ENCODE measurements around the gene WSCD1.

The WSCD1 gene

DNA sequence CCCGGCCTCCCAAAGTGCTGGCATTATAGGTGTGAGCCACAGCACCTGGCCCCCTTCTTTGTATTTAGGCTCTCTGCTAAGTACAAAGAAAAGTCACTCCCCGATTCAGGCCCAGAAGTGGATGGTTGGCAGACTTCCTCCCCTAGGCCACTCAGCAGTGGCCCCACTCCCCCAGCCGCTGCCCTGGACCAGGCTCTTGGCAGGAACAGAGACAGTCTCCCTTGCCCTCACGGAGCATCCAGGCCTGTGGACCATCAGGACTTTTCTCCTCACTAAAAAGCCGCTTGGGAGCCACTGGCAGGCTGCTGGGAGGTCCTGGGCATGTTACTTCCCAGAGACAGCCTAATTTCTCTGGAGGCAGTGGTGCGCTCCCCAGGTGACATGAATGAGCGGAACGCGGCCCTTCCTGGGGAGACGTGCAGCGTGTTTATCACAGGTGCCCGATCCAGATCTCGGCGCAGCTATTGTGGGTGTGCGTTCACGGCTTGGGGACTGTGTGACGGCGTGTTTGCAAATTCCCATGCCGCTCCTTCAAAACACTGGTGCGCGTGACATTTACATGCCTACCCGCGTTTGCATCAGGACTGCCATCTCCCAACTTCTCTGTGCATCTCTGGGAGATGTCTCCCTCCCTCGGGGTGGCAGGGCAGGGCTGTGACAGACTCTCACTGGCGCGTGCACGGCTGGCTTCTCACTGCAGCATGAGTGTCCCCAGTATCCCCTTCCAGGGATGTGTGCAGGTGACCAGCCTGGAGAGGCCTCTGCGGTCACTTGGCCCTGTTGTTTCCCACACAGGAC, 16.6 kb downstream of the WSCD1 start:
- Mint-ChIP-seq H3K36me3 (no peaks in the 10 kb centered on the region), H3K9me3 (ENCODE audit: low read depth) (no peaks in the 10 kb centered on the region), H3K27me3 (no peaks in the 10 kb centered on the region), H3K4me3 (no peak overlapping the region), H3K27ac (no peak overlapping the region), H3K4me1 (ENCODE audit: low read depth) (no peaks in the 10 kb centered on the region)

- Mint-ChIP-seq H3K4me3 (no peak overlapping the region), H3K27me3 (no peaks in the 10 kb centered on the region), H3K9me3 (ENCODE audit: low read depth) (no peaks in the 10 kb centered on the region), H3K27ac (no peak overlapping the region), H3K4me1 (ENCODE audit: low read depth) (no peaks in the 10 kb centered on the region), H3K36me3 (no peaks in the 10 kb centered on the region)
These were observed 18.0 kb downstream of the WSCD1 start for GRCh38 chr17:6088141-6088540.

- no peak overlapping the region for H3K27ac Mint-ChIP-seq
- H3K27me3 Mint-ChIP-seq = no peaks in the 10 kb centered on the region
- H3K9me3 Mint-ChIP-seq (ENCODE audit: low read depth) = no peaks in the 10 kb centered on the region
- H3K36me3 Mint-ChIP-seq = no peaks in the 10 kb centered on the region
- no peaks in the 10 kb centered on the region for H3K4me1 Mint-ChIP-seq (ENCODE audit: low read depth)
- no peak overlapping the region for H3K4me3 Mint-ChIP-seq
These were observed 20.1 kb downstream of the WSCD1 start for GRCh38 chr17:6090253-6090652.

DNA sequence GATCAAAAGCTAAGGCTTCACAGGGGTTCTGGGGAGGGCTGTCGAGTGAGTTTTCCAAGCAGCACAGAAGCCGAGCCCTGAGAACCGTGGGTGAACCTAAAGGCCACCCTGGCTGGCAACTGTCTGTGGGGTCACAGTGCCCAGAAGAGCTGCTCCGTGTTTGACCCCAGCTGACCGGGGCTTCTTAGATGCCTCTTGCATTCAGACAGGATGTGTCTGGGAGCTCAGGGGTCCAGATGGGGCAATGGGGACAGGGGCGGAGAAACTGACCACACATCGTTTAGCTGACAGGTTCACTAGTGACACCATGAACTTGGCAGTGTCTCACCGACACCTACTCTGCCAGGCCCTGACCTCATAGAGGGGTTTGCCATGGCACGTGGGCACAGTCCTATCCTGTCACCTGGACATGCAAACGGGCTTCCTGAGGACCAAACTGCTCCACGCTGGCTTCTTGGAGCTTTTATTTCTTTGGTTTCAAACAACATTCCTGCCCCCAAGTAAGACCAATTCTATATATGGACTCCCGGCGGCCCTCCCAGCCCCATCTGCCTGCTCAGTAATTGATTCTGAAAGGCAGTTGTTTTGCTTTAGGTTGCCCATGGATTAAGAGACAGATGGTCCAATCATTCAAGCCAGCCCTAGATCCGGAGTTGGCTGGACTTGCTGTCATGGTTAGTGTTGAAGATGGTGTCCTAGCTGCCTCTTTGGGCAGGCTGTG, 22.2 kb downstream of the WSCD1 start:
- H3K27me3 Mint-ChIP-seq = no peaks in the 10 kb centered on the region
- no peaks in the 10 kb centered on the region for H3K4me1 Mint-ChIP-seq (ENCODE audit: low read depth)
- H3K4me3 Mint-ChIP-seq = no peak overlapping the region
- H3K36me3 Mint-ChIP-seq = no peaks in the 10 kb centered on the region
- H3K27ac Mint-ChIP-seq = no peak overlapping the region
- H3K9me3 Mint-ChIP-seq (ENCODE audit: low read depth) = no peaks in the 10 kb centered on the region

DNA sequence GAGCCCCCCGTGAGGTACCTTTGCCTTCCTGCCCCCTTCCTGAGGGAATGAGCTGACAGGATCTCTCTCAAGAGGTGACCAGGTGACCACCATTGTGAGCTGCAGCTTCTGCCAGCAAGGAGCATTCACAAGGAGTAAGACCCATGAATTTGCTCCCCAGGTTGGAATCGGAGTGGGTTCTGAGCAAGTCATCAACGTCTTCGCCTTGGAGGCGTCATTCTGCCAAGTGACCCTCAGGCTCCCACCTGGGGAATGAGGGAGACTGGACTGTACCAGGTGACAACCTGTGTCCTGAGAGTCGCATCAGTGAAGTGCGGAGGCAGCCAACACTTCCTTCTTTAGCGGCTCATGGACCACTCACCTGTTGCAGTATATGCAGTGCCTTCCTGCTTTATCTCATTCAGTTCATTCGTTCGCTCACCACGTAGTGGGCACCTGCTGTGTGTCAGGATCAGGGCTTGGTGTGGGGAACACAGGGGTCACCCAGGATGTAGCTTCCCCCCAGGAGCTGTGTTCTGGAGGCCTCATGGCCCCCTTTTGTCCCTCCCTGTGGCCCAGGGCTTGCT, 22.8 kb downstream of the WSCD1 start:
- Mint-ChIP-seq H3K27ac (no peak overlapping the region), H3K9me3 (ENCODE audit: low read depth) (no peaks in the 10 kb centered on the region), H3K27me3 (no peaks in the 10 kb centered on the region), H3K4me3 (no peak overlapping the region), H3K36me3 (no peaks in the 10 kb centered on the region), H3K4me1 (ENCODE audit: low read depth) (no peaks in the 10 kb centered on the region)

GRCh38 chr17:6094453-6094852, 24.3 kb downstream of the WSCD1 start:
- no peak overlapping the region for H3K27ac Mint-ChIP-seq
- no peaks in the 10 kb centered on the region for H3K9me3 Mint-ChIP-seq (ENCODE audit: low read depth)
- H3K4me1 Mint-ChIP-seq (ENCODE audit: low read depth) = no peaks in the 10 kb centered on the region
- no peak overlapping the region for H3K4me3 Mint-ChIP-seq
- no peaks in the 10 kb centered on the region for H3K36me3 Mint-ChIP-seq
- H3K27me3 Mint-ChIP-seq = no peaks in the 10 kb centered on the region

DNA sequence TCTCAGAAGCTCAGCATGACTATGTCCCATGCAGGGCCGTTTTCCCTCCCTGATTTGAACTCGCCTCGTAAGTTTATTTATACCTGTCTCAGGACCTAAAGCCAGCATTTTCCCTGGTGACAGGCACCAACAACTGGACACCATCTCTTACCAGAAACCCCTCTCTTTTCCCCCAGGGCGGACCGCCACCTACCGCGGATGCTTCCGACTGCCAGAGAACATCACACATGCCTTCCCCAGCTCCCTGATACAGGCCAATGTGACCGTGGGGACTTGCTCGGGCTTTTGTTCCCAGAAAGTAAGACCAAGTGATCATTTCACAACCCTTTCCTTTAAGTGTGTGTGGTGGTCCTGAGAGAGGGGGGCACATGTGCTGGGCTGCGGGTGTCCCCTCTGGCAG, 24.7 kb downstream of the WSCD1 start:
- Mint-ChIP-seq H3K27me3 (no peaks in the 10 kb centered on the region), H3K4me1 (ENCODE audit: low read depth) (no peaks in the 10 kb centered on the region), H3K4me3 (no peak overlapping the region), H3K36me3 (no peaks in the 10 kb centered on the region), H3K9me3 (ENCODE audit: low read depth) (no peaks in the 10 kb centered on the region), H3K27ac (no peak overlapping the region)

DNA sequence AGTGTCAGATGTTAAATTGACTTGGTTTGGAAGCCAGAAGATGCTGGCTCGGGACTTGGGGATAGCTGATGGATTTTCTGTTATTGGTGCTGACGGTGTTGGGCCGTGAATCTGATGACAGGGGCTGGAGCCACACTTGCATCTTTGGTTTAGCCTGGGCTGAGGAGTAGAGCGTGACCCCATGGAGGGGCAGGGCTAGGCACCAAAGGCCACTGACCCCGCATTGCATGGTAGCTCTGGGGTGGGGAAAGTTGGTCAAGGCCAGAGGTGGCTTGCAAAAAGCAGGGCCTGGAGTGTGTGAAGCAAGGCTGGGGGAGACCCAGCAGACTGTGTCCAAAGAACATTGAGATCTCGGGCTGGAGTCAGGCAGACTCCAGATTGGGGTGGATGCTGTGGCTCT, 25.3 kb downstream of the WSCD1 start:
- no peaks in the 10 kb centered on the region for H3K4me1 Mint-ChIP-seq (ENCODE audit: low read depth)
- no peaks in the 10 kb centered on the region for H3K27me3 Mint-ChIP-seq
- H3K9me3 Mint-ChIP-seq (ENCODE audit: low read depth) = no peaks in the 10 kb centered on the region
- no peak overlapping the region for H3K27ac Mint-ChIP-seq
- H3K4me3 Mint-ChIP-seq = no peak overlapping the region
- H3K36me3 Mint-ChIP-seq = no peaks in the 10 kb centered on the region

DNA sequence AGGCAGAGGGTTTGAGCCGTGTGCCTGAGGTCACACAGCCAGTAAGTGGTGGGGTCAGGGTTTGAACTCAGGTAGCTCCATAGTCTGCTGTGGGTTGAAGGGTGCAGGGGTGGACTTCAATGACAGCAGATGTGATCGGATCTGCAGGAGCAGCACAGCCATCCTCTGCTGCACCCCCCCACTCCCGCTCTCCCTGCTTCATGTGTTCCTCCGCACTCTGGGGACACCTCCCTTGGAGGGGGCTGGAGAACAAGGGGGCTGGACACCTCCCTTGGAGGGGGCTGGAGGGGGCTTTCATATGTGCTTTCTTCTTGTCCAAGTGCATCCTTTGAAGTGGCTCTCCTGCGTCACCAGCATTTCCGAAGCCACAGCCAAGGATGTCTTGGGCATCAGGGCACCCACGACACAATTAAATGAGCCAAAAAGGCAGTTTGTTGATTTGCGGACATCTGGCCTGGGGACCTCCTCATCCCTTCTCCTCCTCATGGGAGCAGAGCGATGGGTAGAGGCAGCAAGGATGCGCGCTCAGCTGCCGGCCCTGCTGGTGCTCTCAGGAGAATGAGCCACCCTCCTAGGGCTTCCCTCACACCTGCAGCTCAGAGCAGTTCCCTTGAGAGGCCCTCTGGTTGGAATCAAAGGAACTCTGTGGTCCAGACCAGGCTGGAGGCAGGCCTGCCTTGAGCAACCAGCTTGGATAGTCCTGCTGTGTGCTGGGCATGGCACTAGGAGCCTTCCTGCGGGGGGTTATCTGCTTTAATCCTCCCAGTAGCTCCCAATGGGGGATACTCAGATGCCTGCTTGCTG, 26.2 kb downstream of the WSCD1 start:
- Mint-ChIP-seq H3K27ac (no peak overlapping the region), H3K27me3 (no peaks in the 10 kb centered on the region), H3K4me3 (no peak overlapping the region), H3K9me3 (ENCODE audit: low read depth) (no peaks in the 10 kb centered on the region), H3K4me1 (ENCODE audit: low read depth) (no peaks in the 10 kb centered on the region), H3K36me3 (no peaks in the 10 kb centered on the region)

DNA sequence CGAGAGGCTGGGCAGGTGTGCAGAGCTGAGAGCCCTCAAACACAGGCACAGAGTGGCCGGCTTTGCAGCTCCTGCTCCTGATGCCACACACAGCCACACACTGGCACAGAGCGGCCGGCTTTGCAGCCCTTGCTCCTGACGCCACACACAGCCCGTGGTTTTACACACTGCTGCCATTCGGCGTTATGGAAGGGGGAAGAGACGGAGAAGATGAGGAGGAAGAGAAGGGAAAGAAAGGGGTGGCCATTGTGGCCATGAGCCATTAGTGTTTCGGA, 26.8 kb downstream of the WSCD1 start:
- no peaks in the 10 kb centered on the region for H3K4me1 Mint-ChIP-seq (ENCODE audit: low read depth)

GRCh38 chr17:6098050-6098822, 28.1 kb downstream of the WSCD1 start:
- H3K4me3 Mint-ChIP-seq = no peak overlapping the region
- H3K27me3 Mint-ChIP-seq = no peaks in the 10 kb centered on the region
- no peaks in the 10 kb centered on the region for H3K9me3 Mint-ChIP-seq (ENCODE audit: low read depth)
- H3K36me3 Mint-ChIP-seq = no peaks in the 10 kb centered on the region
- H3K27ac Mint-ChIP-seq = no peak overlapping the region
- no peaks in the 10 kb centered on the region for H3K4me1 Mint-ChIP-seq (ENCODE audit: low read depth)

More for the DNA sequence above, 26.8 kb downstream of the WSCD1 start:
- no peaks in the 10 kb centered on the region for H3K9me3 Mint-ChIP-seq (ENCODE audit: low read depth)
- no peak overlapping the region for H3K27ac Mint-ChIP-seq
- no peaks in the 10 kb centered on the region for H3K27me3 Mint-ChIP-seq
- no peak overlapping the region for H3K4me3 Mint-ChIP-seq
- H3K36me3 Mint-ChIP-seq = no peaks in the 10 kb centered on the region

GRCh38 chr17:6098823-6099180, 28.6 kb downstream of the WSCD1 start:
- Mint-ChIP-seq H3K36me3 (no peaks in the 10 kb centered on the region), H3K4me3 (no peak overlapping the region), H3K27ac (no peak overlapping the region), H3K4me1 (ENCODE audit: low read depth) (no peaks in the 10 kb centered on the region), H3K27me3 (no peaks in the 10 kb centered on the region), H3K9me3 (ENCODE audit: low read depth) (no peaks in the 10 kb centered on the region)

DNA sequence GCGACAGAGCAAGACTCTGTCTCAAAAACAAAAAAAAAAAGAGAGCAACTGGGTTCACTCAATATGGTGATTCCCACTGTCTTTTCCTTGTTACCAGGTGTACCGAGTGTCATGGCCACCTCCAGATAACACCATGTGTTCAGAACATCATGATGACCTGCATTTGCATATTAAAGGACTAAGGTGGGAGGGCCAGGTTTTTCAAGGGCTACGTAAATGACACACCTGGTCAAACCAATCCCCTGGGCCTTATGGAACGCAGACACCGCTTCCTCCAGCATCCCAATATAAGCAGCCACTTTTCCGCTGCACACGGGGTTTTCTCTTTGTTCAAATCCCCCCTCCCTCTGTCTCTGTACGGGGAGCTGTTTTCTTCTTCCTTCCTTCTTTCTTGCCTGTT, 29.3 kb downstream of the WSCD1 start:
- Mint-ChIP-seq H3K27me3 (no peaks in the 10 kb centered on the region), H3K36me3 (no peaks in the 10 kb centered on the region), H3K4me3 (no peak overlapping the region), H3K9me3 (ENCODE audit: low read depth) (no peaks in the 10 kb centered on the region), H3K27ac (no peak overlapping the region), H3K4me1 (ENCODE audit: low read depth) (no peaks in the 10 kb centered on the region)

DNA sequence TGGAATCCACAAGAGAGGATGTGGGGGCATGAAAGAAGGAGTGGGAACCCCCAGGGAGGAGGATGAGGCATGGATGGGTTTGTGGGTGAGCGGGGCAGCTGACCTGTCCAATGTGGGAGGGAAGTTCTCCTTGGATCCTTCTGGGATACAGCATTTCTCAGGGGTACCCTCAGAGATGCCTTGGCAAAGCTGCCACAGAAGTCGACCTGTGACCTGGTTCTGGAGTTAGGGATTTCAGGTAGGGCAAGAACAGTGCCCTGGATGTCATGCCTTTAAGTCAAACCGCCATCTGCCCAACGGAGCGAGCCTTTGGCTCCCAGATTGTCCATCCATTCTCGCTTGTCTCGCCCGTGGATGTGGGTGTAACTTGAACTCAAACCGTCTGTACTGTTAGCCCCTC, 30.0 kb downstream of the WSCD1 start:
- no peaks in the 10 kb centered on the region for H3K4me1 Mint-ChIP-seq (ENCODE audit: low read depth)
- no peak overlapping the region for H3K27ac Mint-ChIP-seq
- H3K4me3 Mint-ChIP-seq = no peak overlapping the region
- no peaks in the 10 kb centered on the region for H3K36me3 Mint-ChIP-seq
- H3K27me3 Mint-ChIP-seq = peaks cover under 1% of the 10 kb centered on the region
- no peaks in the 10 kb centered on the region for H3K9me3 Mint-ChIP-seq (ENCODE audit: low read depth)
